Neuronal stem cell (in vitro differentiated cells): ENCODE data around the gene HCK.
"Not testable (repeated sequence)": the region's sequence is repeated elsewhere in the genome, so short reads cannot be mapped to it uniquely, and the experiment has no call there.

Experiments
- DNase-seq: peaks from one replicate; pipeline ENCODE4 v3.0.0-alpha.2; 2013; ENCODE audit warnings: low spot score
- H2AFZ ChIP-seq: one replicate; pipeline ENCODE4 v1.6.1; 2013; ENCODE audit warnings: mild to moderate bottlenecking, low read length, inconsistent platforms
- H2AK5ac ChIP-seq: 2 replicates; pipeline ENCODE4 v1.6.1; 2013; ENCODE audit warnings: low read depth, mild to moderate bottlenecking, inconsistent platforms, low read length, moderate library complexity, mixed read lengths
- H2BK120ac ChIP-seq: 2 replicates; pipeline ENCODE4 v1.6.1; 2013; ENCODE audit warnings: low read depth, mild to moderate bottlenecking, inconsistent platforms, low read length, moderate library complexity, mixed read lengths
- H2BK12ac ChIP-seq: one replicate; pipeline ENCODE4 v1.6.1; 2013; ENCODE audit warnings: low read length, inconsistent platforms
- H2BK15ac ChIP-seq: 2 replicates; pipeline ENCODE4 v1.6.1; 2013; ENCODE audit warnings: mild to moderate bottlenecking, low read length, inconsistent platforms, mixed read lengths
- H2BK5ac ChIP-seq: one replicate; pipeline ENCODE4 v1.6.1; 2013; ENCODE audit warnings: inconsistent platforms, mild to moderate bottlenecking, low read length, moderate library complexity
- H3K14ac ChIP-seq: one replicate; pipeline ENCODE4 v1.6.1; 2013; ENCODE audit warnings: low read length, inconsistent platforms
- H3K18ac ChIP-seq: 2 replicates; pipeline ENCODE4 v1.6.1; 2013; ENCODE audit warnings: low read length, inconsistent platforms
- H3K23ac ChIP-seq: 2 replicates; pipeline ENCODE4 v1.6.1; 2013; ENCODE audit warnings: low read depth, mild to moderate bottlenecking, mixed read lengths, low read length, inconsistent platforms; ENCODE audit not compliant: poor library complexity
- H3K27ac ChIP-seq: replicated peaks from 3 replicates; pipeline ENCODE4 v1.5.1; 2013; ENCODE audit warnings: low read length, inconsistent platforms
- H3K27me3 ChIP-seq, 3 experiments: 2 replicates each; pipeline ENCODE4 v1.6.1; 2013; ENCODE audit warnings: low read length in 3 of 3, mild to moderate bottlenecking in 2 of 3, inconsistent platforms in 1 of 3, low read depth in 1 of 3, mixed read lengths in 1 of 3, moderate library complexity in 1 of 3; ENCODE audit not compliant: control insufficient read depth in 3 of 3, insufficient read depth in 3 of 3
- H3K36me3 ChIP-seq, 2 donors: replicated peaks in 1 of 2; 2 replicates each; pipeline ENCODE4 v1.6.1; 2013; ENCODE audit warnings: low read length in 2 of 2; ENCODE audit not compliant: control insufficient read depth in 2 of 2, insufficient read depth in 2 of 2
- H3K4ac ChIP-seq: 2 replicates; pipeline ENCODE4 v1.6.1; 2013; ENCODE audit warnings: inconsistent platforms, mild to moderate bottlenecking, low read length, moderate library complexity
- H3K4me1 ChIP-seq, 2 donors: 1 replicate in 1 of 2; 2 replicates in 1 of 2; pipeline ENCODE4 v1.6.1; 2013; ENCODE audit warnings: low read length in 2 of 2, low read depth in 1 of 2; ENCODE audit not compliant: control insufficient read depth in 2 of 2, insufficient read depth in 1 of 2
- H3K4me2 ChIP-seq: one replicate; pipeline ENCODE4 v1.6.1; 2013; ENCODE audit warnings: mild to moderate bottlenecking, low read length, inconsistent platforms; ENCODE audit not compliant: insufficient read depth, poor library complexity, severe bottlenecking
- H3K4me3 ChIP-seq, 2 donors: 2 replicates each; pipeline ENCODE4 v1.5.1; 2013; ENCODE audit warnings: low read length in 2 of 2, mild to moderate bottlenecking in 2 of 2, inconsistent platforms in 1 of 2, moderate library complexity in 1 of 2
- H3K79me1 ChIP-seq: one replicate; pipeline ENCODE4 v1.6.1; 2013; ENCODE audit warnings: low read depth, mild to moderate bottlenecking, inconsistent platforms, low read length, moderate library complexity
- H3K9ac ChIP-seq: one replicate; pipeline ENCODE4 v1.6.1; 2013; ENCODE audit warnings: mild to moderate bottlenecking, low read depth, low read length, inconsistent platforms; ENCODE audit not compliant: poor library complexity
- H3K9me3 ChIP-seq, 2 donors: replicated peaks in 1 of 2; 2 replicates each; pipeline versions ENCODE3 to v1.6.1; 2013; ENCODE audit warnings: low read length in 2 of 2, mild to moderate bottlenecking in 2 of 2, inconsistent platforms in 1 of 2, low read depth in 1 of 2, mixed read lengths in 1 of 2, moderate library complexity in 1 of 2; ENCODE audit not compliant: control insufficient read depth in 2 of 2, insufficient read depth in 1 of 2
- H4K8ac ChIP-seq: one replicate; pipeline ENCODE4 v1.6.1; 2013; ENCODE audit warnings: low read depth, mild to moderate bottlenecking, inconsistent platforms, low read length, moderate library complexity
- H4K91ac ChIP-seq: one replicate; pipeline ENCODE4 v1.6.1; 2013; ENCODE audit warnings: low read length, low read depth, mild to moderate bottlenecking, inconsistent platforms; ENCODE audit not compliant: poor library complexity
- WGBS, 2 donors: extraction: QIAGEN DNeasy Blood & Tissue Kit; methylation state at CpG; one replicate each; pipeline ENCODE4 v1.1.7; 2013; ENCODE audit warnings: missing lambda C conversion rate in 2 of 2, mixed read lengths in 1 of 2; ENCODE audit not compliant: insufficient read length in 2 of 2, insufficient replicate concordance in 1 of 2; ENCODE audit errors: extremely low coverage in 2 of 2; 5-methylcytosine and 5-hydroxymethylcytosine counted together

HCK gene

DNA sequence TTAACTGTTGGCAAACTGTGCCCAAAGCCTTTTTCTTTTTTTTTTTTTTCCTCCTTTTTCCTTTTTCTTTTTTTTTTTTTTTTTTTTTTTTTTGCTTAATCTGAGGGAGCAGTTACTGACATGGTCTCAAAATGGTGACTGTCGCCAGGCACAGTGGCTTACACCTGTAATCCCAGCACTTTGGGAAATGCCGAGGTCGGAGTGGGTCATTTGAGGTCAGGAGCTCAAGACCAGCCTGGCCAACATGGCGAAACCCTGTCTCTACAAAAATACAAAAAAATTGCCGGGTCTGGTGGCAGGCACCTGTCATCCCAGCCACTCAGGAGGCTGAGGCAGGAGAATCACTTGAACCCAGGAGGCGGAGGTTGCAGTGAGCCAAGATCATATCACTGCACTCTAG, 64.8 kb downstream of the HCK start:
- H2AK5ac ChIP-seq, H3K23ac ChIP-seq, H4K8ac ChIP-seq, H2BK120ac ChIP-seq, H4K91ac ChIP-seq, H3K14ac ChIP-seq, H2BK5ac ChIP-seq, DNase-seq, H3K27me3 ChIP-seq, H3K9ac ChIP-seq, H3K4me2 ChIP-seq, H3K4me3 ChIP-seq, H3K9me3 ChIP-seq, H3K4me1 ChIP-seq, H3K4ac ChIP-seq, H2BK12ac ChIP-seq, H3K27ac ChIP-seq, H2AFZ ChIP-seq, H2BK15ac ChIP-seq, H3K79me1 ChIP-seq, H3K18ac ChIP-seq: not testable (repeated sequence)
- H3K36me3 ChIP-seq = peaks cover 2 to 32% of the 10 kb centered on the region in 2 donors
- WGBS, 2 donors = no CpG with 5 or more reads among the region's 6 CpGs

DNA sequence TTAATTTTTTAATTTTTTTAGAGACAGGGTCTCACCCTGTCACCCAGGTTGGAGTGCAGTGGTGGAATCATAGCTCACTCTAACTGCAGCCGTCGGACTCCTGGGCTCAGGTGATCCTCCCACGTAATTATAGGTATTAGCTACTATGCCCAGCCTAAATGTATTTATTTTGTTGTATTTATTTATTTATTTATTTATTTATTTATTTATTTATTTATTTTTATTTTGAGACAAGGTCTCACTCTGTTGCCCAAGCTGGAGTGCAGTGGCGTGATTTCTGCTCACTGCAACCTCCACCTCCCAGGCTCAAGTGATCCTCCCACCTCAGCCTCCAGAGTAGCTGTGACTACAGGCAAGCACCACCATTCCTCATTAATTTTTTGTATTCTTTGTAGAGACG, 66.4 kb downstream of the HCK start:
- WGBS, 2 donors = no CpG with 5 or more reads among the region's 5 CpGs

DNA sequence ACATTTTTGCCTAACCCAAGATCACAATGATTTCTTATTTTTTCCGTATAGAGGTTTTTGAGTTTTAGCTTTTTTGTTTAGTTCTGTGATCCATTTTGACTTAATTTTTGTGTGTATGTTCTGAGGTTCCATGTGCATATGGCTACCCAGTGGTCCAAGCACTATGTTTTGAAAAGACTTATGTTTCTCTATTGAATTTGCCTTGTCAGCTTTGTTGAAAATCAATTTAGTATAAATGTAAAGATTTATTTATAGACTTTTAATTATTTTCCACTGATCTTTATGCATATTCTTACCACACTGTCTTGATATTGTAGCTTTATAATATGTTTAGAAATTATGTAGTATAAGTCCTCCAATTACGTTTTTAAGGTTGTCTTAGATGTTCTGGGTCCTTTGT, 67.7 kb downstream of the HCK start:
- H4K8ac ChIP-seq = no peak overlapping the region
- no peak overlapping the region for H2BK5ac ChIP-seq
- no CpG with 5 or more reads among the region's 2 CpGs for WGBS, 2 donors
- no peak overlapping the region for H3K27ac ChIP-seq
- no peak overlapping the region for H3K23ac ChIP-seq
- H4K91ac ChIP-seq = no peak overlapping the region
- H2AFZ ChIP-seq = no peak overlapping the region
- no peak overlapping the region for H3K4me3 ChIP-seq
- H2BK15ac ChIP-seq = no peak overlapping the region
- H3K27me3 ChIP-seq = no peaks in the 10 kb centered on the region
- peaks cover 0 to 3% of the 10 kb centered on the region in 2 donors for H3K4me1 ChIP-seq
- H3K4ac ChIP-seq = no peak overlapping the region
- H3K9ac ChIP-seq = no peak overlapping the region
- H3K9me3 ChIP-seq = peaks cover 0 to 12% of the 10 kb centered on the region in 2 donors
- no peak overlapping the region for H3K4me2 ChIP-seq
- peaks cover 4 to 18% of the 10 kb centered on the region in 2 donors for H3K36me3 ChIP-seq
- H3K79me1 ChIP-seq = no peaks in the 10 kb centered on the region
- no peak overlapping the region for H2BK12ac ChIP-seq
- no peak overlapping the region for H3K14ac ChIP-seq
- no peak overlapping the region for H2AK5ac ChIP-seq
- H2BK120ac ChIP-seq = no peak overlapping the region
- H3K18ac ChIP-seq = no peak overlapping the region
- DNase-seq = no peak

More for the DNA sequence above, 66.4 kb downstream of the HCK start:
- not testable (repeated sequence) for H3K14ac ChIP-seq, H2BK15ac ChIP-seq, H3K4me3 ChIP-seq, H3K27me3 ChIP-seq, H2AK5ac ChIP-seq, H3K23ac ChIP-seq, H2AFZ ChIP-seq, H4K8ac ChIP-seq, H3K4me2 ChIP-seq, H3K9ac ChIP-seq, H3K79me1 ChIP-seq, H2BK5ac ChIP-seq, H3K27ac ChIP-seq, H4K91ac ChIP-seq, H3K4ac ChIP-seq, H2BK12ac ChIP-seq, H3K4me1 ChIP-seq, DNase-seq, H3K9me3 ChIP-seq, H3K18ac ChIP-seq, H2BK120ac ChIP-seq
- H3K36me3 ChIP-seq = peaks cover 2 to 21% of the 10 kb centered on the region in 2 donors

DNA sequence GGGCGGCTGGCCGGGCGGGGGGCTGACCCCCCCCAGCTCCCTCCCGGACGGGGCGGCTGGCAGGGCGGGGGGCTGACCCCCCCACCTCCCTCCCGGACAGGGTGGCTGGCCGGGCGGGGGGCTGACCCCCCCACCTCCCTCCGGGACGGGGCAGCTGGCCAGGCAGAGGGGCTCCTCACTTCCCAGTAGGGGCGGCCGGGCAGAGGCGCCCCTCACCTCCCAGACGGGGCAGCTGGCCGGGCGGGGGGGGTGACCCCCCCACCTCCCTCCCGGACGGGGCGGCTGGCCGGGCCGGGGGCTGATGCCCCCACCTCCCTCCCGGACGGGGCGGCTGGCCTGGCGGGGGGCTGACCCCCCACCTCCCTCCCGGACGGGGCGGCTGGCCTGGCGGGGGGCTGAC, 69.9 kb downstream of the HCK start:
- WGBS, 2 donors = no CpG with 5 or more reads among the region's 31 CpGs
- H3K23ac ChIP-seq, H4K91ac ChIP-seq: not testable (repeated sequence)

More for the DNA sequence above, 69.9 kb downstream of the HCK start:
- H2BK5ac ChIP-seq, H3K4ac ChIP-seq, H3K4me3 ChIP-seq, H3K79me1 ChIP-seq, H3K18ac ChIP-seq, H3K27me3 ChIP-seq, H2BK12ac ChIP-seq, H2BK120ac ChIP-seq, H3K27ac ChIP-seq, H2AFZ ChIP-seq, H2AK5ac ChIP-seq, H3K4me1 ChIP-seq, H3K14ac ChIP-seq, H3K4me2 ChIP-seq, DNase-seq, H3K9ac ChIP-seq, H4K8ac ChIP-seq, H2BK15ac ChIP-seq: not testable (repeated sequence)
- Histone ChIP-seq H3K9me3 (peaks cover 0 to 12% of the 10 kb centered on the region in 2 donors), H3K36me3 (peaks cover 2 to 12% of the 10 kb centered on the region in 2 donors)
